Spleen (tissue), 11 donors: ENCODE results near the gene HES1. TPM values are rescaled to one million over a fixed set of nuclear protein-coding genes. Genes with fewer than 3 reads are reported as not detected.

Experiments used
- DNase-seq: peaks from one replicate; pipeline ENCODE4 v3.0.0-alpha.2; 2020
- H3K27ac ChIP-seq, 8 donors: fragments of 200-600 bp; sonication (generic) in 7 of 8; 1 replicate in 4 of 8; 2 replicates in 4 of 8; pipeline versions ENCODE4 v1.5.0 to v1.8.0; 2016 to 2021; ENCODE audit warnings: inconsistent platforms in 4 of 8, mild to moderate bottlenecking in 4 of 8, moderate library complexity in 1 of 8
- H3K27me3 ChIP-seq, 7 donors: fragments of 200-600 bp; sonication (generic) in 6 of 7; replicated peaks in 1 of 7; 1 replicate in 4 of 7; 2 replicates in 3 of 7; pipeline versions ENCODE4 v1.5.0 to v1.8.0; 2016 to 2021; ENCODE audit warnings: inconsistent platforms in 3 of 7, mild to moderate bottlenecking in 1 of 7
- H3K36me3 ChIP-seq, 6 donors: fragments of 200-600 bp; sonication (generic) in 5 of 6; 1 replicate in 4 of 6; 2 replicates in 2 of 6; pipeline versions ENCODE4 v1.5.0 to v1.8.0; 2016 to 2021; ENCODE audit warnings: inconsistent platforms in 2 of 6
- H3K4me1 ChIP-seq, 6 donors: fragments of 200-600 bp; sonication (generic) in 5 of 6; 1 replicate in 3 of 6; 2 replicates in 3 of 6; pipeline versions ENCODE4 v1.5.0 to v1.8.0; 2016 to 2021; ENCODE audit warnings: inconsistent platforms in 3 of 6
- H3K4me3 ChIP-seq, 8 donors: fragments of 200-600 bp; sonication (generic) in 7 of 8; 1 replicate in 4 of 8; 2 replicates in 4 of 8; pipeline versions ENCODE4 v1.5.0 to v1.8.0; 2016 to 2021; ENCODE audit warnings: inconsistent platforms in 4 of 8, mild to moderate bottlenecking in 4 of 8, moderate library complexity in 2 of 8
- H3K9me3 ChIP-seq, 8 donors: fragments of 200-600 bp; sonication (generic) in 7 of 8; 1 replicate in 4 of 8; 2 replicates in 4 of 8; pipeline versions ENCODE4 v1.5.0 to v1.8.0; 2016 to 2021; ENCODE audit warnings: inconsistent platforms in 4 of 8
- CTCF ChIP-seq, 11 experiments: fragments of 200-600 bp in 7 of 11; fragments of 450-650 bp in 4 of 11; sonication (generic) in 4 of 11; IDR thresholded peaks in 8 of 11; conservative IDR thresholded peaks in 3 of 11; 1 replicate in 7 of 11; 2 replicates in 4 of 11; pipeline versions ENCODE4 v1.4.0 to v1.8.0; 2016 to 2021; ENCODE audit warnings: antibody characterized with exemption in 11 of 11, inconsistent platforms in 4 of 11, mild to moderate bottlenecking in 1 of 11
- POLR2A ChIP-seq, 3 donors: fragments of 450-650 bp; IDR thresholded peaks; one replicate each; pipeline ENCODE4 v1.5.1; 2017; ENCODE audit warnings: antibody characterized with exemption in 3 of 3, mild to moderate bottlenecking in 1 of 3
- POLR2AphosphoS5 ChIP-seq, 3 donors: sonication (generic); formaldehyde crosslinking; IDR thresholded peaks; one replicate each; pipeline ENCODE4 v1.5.1; 2017; ENCODE audit warnings: antibody characterized with exemption in 3 of 3
- WGBS, 5 donors: extraction: QIAGEN DNeasy Blood & Tissue Kit in 3 of 5; methylation state at CpG; one replicate each; pipeline versions ENCODE4 v1.1.5 to v1.1.7; 2013 to 2018; 5-methylcytosine and 5-hydroxymethylcytosine counted together
- intact Hi-C: fragments of 100-400 bp; cut with DNase I; formaldehyde crosslinking; loops from one replicate; pipeline ENCODE4 v1.15.0; 2023; ENCODE audit warnings: low total_unique reads
- polyA plus RNA-seq, 3 donors: library from polyadenylated mRNA; stranded (reverse); fragments of 200-250 nt; gene quantifications; one replicate each; pipeline ENCODE4 v1.2.1, GENCODE V29; 2013
- total RNA-seq, 7 donors: library from RNA; depleted of rRNA in 3 of 7; stranded (reverse); fragments of >200 nt in 3 of 7; fragmentation: NEBNext Ultra II Directional in 4 of 7; extraction: Animal tissue kit (Norgen Biotek cat#: 25700) in 4 of 7; gene quantifications; one replicate each; pipeline versions ENCODE4 v1.1.0 to v1.2.1, GENCODE V29; 2016 to 2021
- donor health status: healthy with polysubstance abuse.
- donor health status: DM: no; HTN: no; CAD: no; lungs with moderate emphysema.
- donor health status: DM: no; HTN: no; CAD: no.
- donor health status: Bipolar disorder and iron deficiency.
- donor health status: healthy.
- donor health status: DM: no; HTN: no; CAD: no.
- donor health status: DM: yes; HTN: yes; CAD: no.

HES1 gene
- total and polyA plus RNA-seq, 10 donors: 17.7 to 59.6 (median 40.0) TPM

GRCh38 chr3:194177141-194177540 lies 41.2 kb downstream of the HES1 start:
- peaks cover 0 to 25% (median 12%) of the 10 kb centered on the region in 6 donors for H3K4me1 ChIP-seq
- no peak for DNase-seq
- intact Hi-C loops: no loop called here
- H3K4me3 ChIP-seq: no peak overlapping the region
- H3K36me3 ChIP-seq: no peaks in the 10 kb centered on the region
- peaks cover 0 to 4% (median 0%) of the 10 kb centered on the region in 7 donors for H3K27me3 ChIP-seq
- TF ChIP-seq POLR2AphosphoS5 (IDR thresholded peaks at IDR 0.05): no peak
- TF ChIP-seq CTCF (IDR thresholded peaks at IDR 0.05 in 8 of 11, conservative IDR thresholded peaks at IDR 0.05 in 3 of 11): no peak
- TF ChIP-seq POLR2A (IDR thresholded peaks at IDR 0.05): no peak
- no peaks in the 10 kb centered on the region for H3K9me3 ChIP-seq
- WGBS, 5 donors: 46 to 59% (median 53%) methylated on average over 5 of the region's 5 CpGs
- H3K27ac ChIP-seq: no peak overlapping the region

GRCh38 chr3:194178128-194178527 lies 42.2 kb downstream of the HES1 start:
- Histone ChIP-seq H3K27ac (no peak overlapping the region), H3K36me3 (no peaks in the 10 kb centered on the region), H3K27me3 (peaks cover 0 to 4% (median 0%) of the 10 kb centered on the region in 7 donors), H3K4me1 (peaks cover 0 to 25% (median 12%) of the 10 kb centered on the region in 6 donors), H3K9me3 (no peaks in the 10 kb centered on the region), H3K4me3 (no peak overlapping the region)
- no peak for DNase-seq
- TF ChIP-seq POLR2AphosphoS5 (IDR thresholded peaks at IDR 0.05) (no peak), POLR2A (IDR thresholded peaks at IDR 0.05) (no peak), CTCF (IDR thresholded peaks at IDR 0.05 in 8 of 11, conservative IDR thresholded peaks at IDR 0.05 in 3 of 11) (no peak)
- intact Hi-C loops: no loop called here
- WGBS, 5 donors: 81 to 91% (median 88%) methylated on average over 4 of the region's 4 CpGs

GRCh38 chr3:194178669-194179068 lies 42.7 kb downstream of the HES1 start:
- DNase-seq: no peak
- Histone ChIP-seq H3K4me1 (peaks cover 0 to 25% (median 12%) of the 10 kb centered on the region in 6 donors), H3K9me3 (no peaks in the 10 kb centered on the region), H3K4me3 (no peak overlapping the region), H3K36me3 (no peaks in the 10 kb centered on the region), H3K27me3 (peaks cover 0 to 4% (median 0%) of the 10 kb centered on the region in 7 donors), H3K27ac (no peak overlapping the region)
- intact Hi-C loops: no loop called here
- no peak for TF ChIP-seq CTCF (IDR thresholded peaks at IDR 0.05 in 8 of 11, conservative IDR thresholded peaks at IDR 0.05 in 3 of 11)
- no peak for TF ChIP-seq POLR2A (IDR thresholded peaks at IDR 0.05)
- TF ChIP-seq POLR2AphosphoS5 (IDR thresholded peaks at IDR 0.05): no peak
- WGBS, 5 donors: 62 to 83% (median 70%) methylated on average over 6 of the region's 6 CpGs

GRCh38 chr3:194180570-194180969 lies 44.6 kb downstream of the HES1 start:
- Histone ChIP-seq H3K9me3 (no peaks in the 10 kb centered on the region), H3K27ac (no peak overlapping the region), H3K27me3 (peaks cover 0 to 1% (median 0%) of the 10 kb centered on the region in 7 donors), H3K4me1 (peaks cover 0 to 21% (median 12%) of the 10 kb centered on the region in 6 donors), H3K4me3 (no peak overlapping the region), H3K36me3 (no peaks in the 10 kb centered on the region)
- WGBS, 5 donors: 86 to 97% (median 93%) methylated on average over 5 of the region's 5 CpGs
- TF ChIP-seq POLR2A (IDR thresholded peaks at IDR 0.05) (no peak), CTCF (IDR thresholded peaks at IDR 0.05 in 8 of 11, conservative IDR thresholded peaks at IDR 0.05 in 3 of 11) (no peak), POLR2AphosphoS5 (IDR thresholded peaks at IDR 0.05) (no peak)
- intact Hi-C loops: no loop called here
- DNase-seq: no peak
